Liver (tissue), 9 donors: Measurements from ENCODE around the gene DGCR6L. TPM values are rescaled to one million over a fixed set of nuclear protein-coding genes. Genes with fewer than 3 reads are reported as not detected.

Experiments
- DNase-seq: peaks from one replicate; pipeline ENCODE4 v3.0.0-alpha.2; 2017; ENCODE audit warnings: low spot score
- H3K27ac ChIP-seq, 2 donors: one replicate each; pipeline ENCODE4 v1.7.0; 2013; ENCODE audit warnings: inconsistent platforms in 2 of 2, low read length in 2 of 2, control low read depth in 1 of 2, low read depth in 1 of 2, mild to moderate bottlenecking in 1 of 2
- H3K27me3 ChIP-seq, 4 donors: one replicate each; pipeline versions ENCODE4 v1.6.1 to v1.7.0; 2013; ENCODE audit warnings: low read length in 3 of 4, inconsistent platforms in 1 of 4, mild to moderate bottlenecking in 1 of 4, moderate library complexity in 1 of 4; ENCODE audit not compliant: control insufficient read depth in 4 of 4, insufficient read depth in 4 of 4
- H3K36me3 ChIP-seq, 4 donors: one replicate each; pipeline versions ENCODE4 v1.6.1 to v1.7.0; 2013; ENCODE audit warnings: low read length in 3 of 4, mild to moderate bottlenecking in 3 of 4, low read depth in 1 of 4, moderate library complexity in 1 of 4; ENCODE audit not compliant: control insufficient read depth in 4 of 4, insufficient read depth in 3 of 4
- H3K4me1 ChIP-seq, 4 donors: one replicate each; pipeline versions ENCODE4 v1.6.1 to v1.7.0; 2013; ENCODE audit warnings: low read length in 3 of 4, mild to moderate bottlenecking in 3 of 4, moderate library complexity in 1 of 4; ENCODE audit not compliant: control insufficient read depth in 4 of 4, insufficient read depth in 4 of 4
- H3K4me3 ChIP-seq, 3 donors: one replicate each; pipeline versions ENCODE4 v1.6.1 to v1.7.0; 2013; ENCODE audit warnings: low read length in 3 of 3, control low read depth in 1 of 3, low read depth in 1 of 3, mild to moderate bottlenecking in 1 of 3
- H3K9ac ChIP-seq, 2 donors: one replicate each; pipeline ENCODE4 v1.7.0; 2013; ENCODE audit warnings: low read length in 2 of 2, mild to moderate bottlenecking in 2 of 2, moderate library complexity in 2 of 2, control low read depth in 1 of 2, low read depth in 1 of 2
- H3K9me3 ChIP-seq, 4 donors: one replicate each; pipeline versions ENCODE4 v1.6.1 to v1.7.0; 2013; ENCODE audit warnings: low read length in 3 of 4; ENCODE audit not compliant: control insufficient read depth in 4 of 4
- ATF3 ChIP-seq: IDR thresholded peaks from 2 replicates; pipeline ENCODE4 v1.6.1; 2016; ENCODE audit warnings: antibody characterized with exemption
- CTCF ChIP-seq: fragments of 150-350 bp; IDR thresholded peaks from 2 replicates; pipeline ENCODE4 v1.5.1; 2017; ENCODE audit warnings: improper control_type of control experiment, low read depth, low read length; ENCODE audit not compliant: missing input control
- EGR1 ChIP-seq, 2 donors: IDR thresholded peaks; 2 replicates each; pipeline ENCODE4 v1.6.1; 2016 to 2018; ENCODE audit warnings: antibody characterized with exemption in 2 of 2, low read depth in 2 of 2
- FOXA1 ChIP-seq: IDR thresholded peaks from 2 replicates; pipeline ENCODE4 v1.6.1; 2016; ENCODE audit warnings: antibody characterized with exemption
- FOXA2 ChIP-seq: IDR thresholded peaks from 2 replicates; pipeline ENCODE4 v1.6.1; 2016; ENCODE audit warnings: antibody characterized with exemption
- GABPA ChIP-seq, 2 donors: IDR thresholded peaks in 1 of 2; conservative IDR thresholded peaks in 1 of 2; 2 replicates each; pipeline ENCODE4 v1.6.1; 2016; ENCODE audit warnings: antibody characterized with exemption in 2 of 2, mild to moderate bottlenecking in 1 of 2, moderate library complexity in 1 of 2
- HNF4A ChIP-seq, 2 donors: conservative IDR thresholded peaks; 2 replicates each; pipeline ENCODE4 v1.6.1; 2016; ENCODE audit warnings: antibody characterized with exemption in 2 of 2, mild to moderate bottlenecking in 2 of 2
- HNF4G ChIP-seq: IDR thresholded peaks from 2 replicates; pipeline ENCODE4 v1.6.1; 2016; ENCODE audit warnings: antibody characterized with exemption
- JUND ChIP-seq, 2 donors: IDR thresholded peaks; 2 replicates each; pipeline ENCODE4 v1.6.1; 2016; ENCODE audit warnings: antibody characterized with exemption in 2 of 2
- MAX ChIP-seq: IDR thresholded peaks from 2 replicates; pipeline ENCODE4 v1.6.1; 2016; ENCODE audit warnings: antibody characterized with exemption
- NR2F2 ChIP-seq: IDR thresholded peaks from 2 replicates; pipeline ENCODE4 v1.6.1; 2016; ENCODE audit warnings: antibody characterized with exemption
- RAD21 ChIP-seq, 2 donors: IDR thresholded peaks; 2 replicates each; pipeline ENCODE4 v1.6.1; 2016; ENCODE audit warnings: antibody characterized with exemption in 2 of 2, mild to moderate bottlenecking in 2 of 2
- RXRA ChIP-seq, 2 donors: IDR thresholded peaks; 2 replicates each; pipeline ENCODE4 v1.6.1; 2017 to 2018; ENCODE audit warnings: antibody characterized with exemption in 2 of 2, mild to moderate bottlenecking in 1 of 2
- SP1 ChIP-seq: IDR thresholded peaks from 2 replicates; pipeline ENCODE4 v1.6.1; 2018; ENCODE audit warnings: antibody characterized with exemption, mild to moderate bottlenecking
- TAF1 ChIP-seq: conservative IDR thresholded peaks from 2 replicates; pipeline ENCODE4 v1.6.1; 2016; ENCODE audit warnings: antibody characterized with exemption, mild to moderate bottlenecking
- YY1 ChIP-seq: IDR thresholded peaks from 2 replicates; pipeline ENCODE4 v1.6.1; 2016; ENCODE audit warnings: antibody characterized with exemption, mild to moderate bottlenecking
- WGBS: extraction: QIAGEN DNeasy Blood & Tissue Kit; methylation state at CpG from one replicate; pipeline ENCODE4 v1.1.7; 2013; 5-methylcytosine and 5-hydroxymethylcytosine counted together
- polyA plus RNA-seq, 2 donors: library from polyadenylated mRNA; stranded (reverse) in 1 of 2; unstranded in 1 of 2; fragments of 200-250 nt in 1 of 2; fragments of >200 nt in 1 of 2; fragmentation: Nextera tagmentation in 1 of 2; extraction: Ambion mirVana in 1 of 2; gene quantifications; one replicate each; pipeline versions ENCODE4 v1.2.1 to v1.2.3, GENCODE V29; 2013 to 2015
- total RNA-seq, 2 donors: library from RNA; depleted of rRNA; stranded (reverse); fragments of >200 nt; gene quantifications; one replicate each; pipeline ENCODE4 v1.2.3, GENCODE V29; 2014
- TF ChIP-seq, protein P1 (sequence below): IDR thresholded peaks from 2 replicates; pipeline ENCODE4 v1.6.1; 2016; ENCODE audit warnings: antibody characterized with exemption, mild to moderate bottlenecking
- TF ChIP-seq, protein P2 (sequence below): IDR thresholded peaks from 2 replicates; pipeline ENCODE4 v1.6.1; 2016; ENCODE audit warnings: antibody characterized with exemption
- donor health status: healthy.
- donor health status: healthy.
- donor health status: healthy.
- donor health status: healthy.
- donor health status: healthy.

Gene DGCR6L
- total and polyA plus RNA-seq, 4 donors, result 40.7 to 105 (median 73.5) TPM

- Histone ChIP-seq H3K27me3 (no peaks in the 10 kb centered on the region), H3K9me3 (no peaks in the 10 kb centered on the region), H3K27ac (no peak overlapping the region), H3K4me1 (peaks cover 12 to 30% (median 20%) of the 10 kb centered on the region in 4 donors), H3K4me3 (no peak overlapping the region), H3K36me3 (no peaks in the 10 kb centered on the region), H3K9ac (no peak overlapping the region)
- no peak for DNase-seq
- TF ChIP-seq ATF3 (no peak), GABPA (IDR thresholded peaks at IDR 0.05 in 1 of 2, conservative IDR thresholded peaks at IDR 0.05 in 1 of 2) (no peak), HNF4A (conservative IDR thresholded peaks at IDR 0.05) (no peak), YY1 (no peak), CTCF (no peak), MAX (no peak), EGR1 (IDR thresholded peaks at IDR 0.05; ENCODE audit: low read depth in 2 of 2) (no peak), NR2F2 (no peak), SP1 (no peak), HNF4G (no peak), JUND (IDR thresholded peaks at IDR 0.05) (no peak), RXRA (IDR thresholded peaks at IDR 0.05) (no peak), RAD21 (IDR thresholded peaks at IDR 0.05) (no peak), FOXA1 (no peak), FOXA2 (no peak), TAF1 (no peak)
- TF ChIP-seq, protein P1, sequence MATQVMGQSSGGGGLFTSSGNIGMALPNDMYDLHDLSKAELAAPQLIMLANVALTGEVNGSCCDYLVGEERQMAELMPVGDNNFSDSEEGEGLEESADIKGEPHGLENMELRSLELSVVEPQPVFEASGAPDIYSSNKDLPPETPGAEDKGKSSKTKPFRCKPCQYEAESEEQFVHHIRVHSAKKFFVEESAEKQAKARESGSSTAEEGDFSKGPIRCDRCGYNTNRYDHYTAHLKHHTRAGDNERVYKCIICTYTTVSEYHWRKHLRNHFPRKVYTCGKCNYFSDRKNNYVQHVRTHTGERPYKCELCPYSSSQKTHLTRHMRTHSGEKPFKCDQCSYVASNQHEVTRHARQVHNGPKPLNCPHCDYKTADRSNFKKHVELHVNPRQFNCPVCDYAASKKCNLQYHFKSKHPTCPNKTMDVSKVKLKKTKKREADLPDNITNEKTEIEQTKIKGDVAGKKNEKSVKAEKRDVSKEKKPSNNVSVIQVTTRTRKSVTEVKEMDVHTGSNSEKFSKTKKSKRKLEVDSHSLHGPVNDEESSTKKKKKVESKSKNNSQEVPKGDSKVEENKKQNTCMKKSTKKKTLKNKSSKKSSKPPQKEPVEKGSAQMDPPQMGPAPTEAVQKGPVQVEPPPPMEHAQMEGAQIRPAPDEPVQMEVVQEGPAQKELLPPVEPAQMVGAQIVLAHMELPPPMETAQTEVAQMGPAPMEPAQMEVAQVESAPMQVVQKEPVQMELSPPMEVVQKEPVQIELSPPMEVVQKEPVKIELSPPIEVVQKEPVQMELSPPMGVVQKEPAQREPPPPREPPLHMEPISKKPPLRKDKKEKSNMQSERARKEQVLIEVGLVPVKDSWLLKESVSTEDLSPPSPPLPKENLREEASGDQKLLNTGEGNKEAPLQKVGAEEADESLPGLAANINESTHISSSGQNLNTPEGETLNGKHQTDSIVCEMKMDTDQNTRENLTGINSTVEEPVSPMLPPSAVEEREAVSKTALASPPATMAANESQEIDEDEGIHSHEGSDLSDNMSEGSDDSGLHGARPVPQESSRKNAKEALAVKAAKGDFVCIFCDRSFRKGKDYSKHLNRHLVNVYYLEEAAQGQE, result no peak
- TF ChIP-seq, protein P2, sequence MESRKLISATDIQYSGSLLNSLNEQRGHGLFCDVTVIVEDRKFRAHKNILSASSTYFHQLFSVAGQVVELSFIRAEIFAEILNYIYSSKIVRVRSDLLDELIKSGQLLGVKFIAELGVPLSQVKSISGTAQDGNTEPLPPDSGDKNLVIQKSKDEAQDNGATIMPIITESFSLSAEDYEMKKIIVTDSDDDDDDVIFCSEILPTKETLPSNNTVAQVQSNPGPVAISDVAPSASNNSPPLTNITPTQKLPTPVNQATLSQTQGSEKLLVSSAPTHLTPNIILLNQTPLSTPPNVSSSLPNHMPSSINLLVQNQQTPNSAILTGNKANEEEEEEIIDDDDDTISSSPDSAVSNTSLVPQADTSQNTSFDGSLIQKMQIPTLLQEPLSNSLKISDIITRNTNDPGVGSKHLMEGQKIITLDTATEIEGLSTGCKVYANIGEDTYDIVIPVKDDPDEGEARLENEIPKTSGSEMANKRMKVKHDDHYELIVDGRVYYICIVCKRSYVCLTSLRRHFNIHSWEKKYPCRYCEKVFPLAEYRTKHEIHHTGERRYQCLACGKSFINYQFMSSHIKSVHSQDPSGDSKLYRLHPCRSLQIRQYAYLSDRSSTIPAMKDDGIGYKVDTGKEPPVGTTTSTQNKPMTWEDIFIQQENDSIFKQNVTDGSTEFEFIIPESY, result no peak
- 91% methylated on average over 5 of the region's 5 CpGs for WGBS
These were observed 27.8 kb downstream of the DGCR6L start for GRCh38 chr22:20292108-20292507.
